HG03469 (cell line): ENCODE data around the gene LRMDA.

ENCODE experiments used
- ATAC-seq: cut with Tn5 transposase; IDR thresholded peaks from one replicate; pipeline ENCODE4 v1.9.1; 2021; ENCODE audit warnings: mild to moderate bottlenecking, moderate library complexity, moderate number of reproducible peaks; ENCODE audit not compliant: unreplicated experiment

The LRMDA gene

GRCh38 chr10:75632805-75633462 is 201.5 kb downstream of the LRMDA start:
- no peak for ATAC-seq

GRCh38 chr10:75633568-75633967 is 202.1 kb downstream of the LRMDA start:
- no peak for ATAC-seq

- ATAC-seq = no peak
Observed at GRCh38 chr10:75634947-75635346, 203.5 kb downstream of the LRMDA start.

GRCh38 chr10:75638752-75639151 is 207.3 kb downstream of the LRMDA start:
- no peak for ATAC-seq

GRCh38 chr10:75639736-75640135 is 208.3 kb downstream of the LRMDA start:
- no peak for ATAC-seq

GRCh38 chr10:75640381-75640780 is 209.0 kb downstream of the LRMDA start:
- no peak for ATAC-seq

- no peak for ATAC-seq
Observed at GRCh38 chr10:75640803-75641202, 209.4 kb downstream of the LRMDA start.

GRCh38 chr10:75643405-75643804 is 212.0 kb downstream of the LRMDA start:
- no peak for ATAC-seq

GRCh38 chr10:75643944-75644692 is 212.7 kb downstream of the LRMDA start:
- ATAC-seq = no peak

GRCh38 chr10:75645704-75646103 is 214.3 kb downstream of the LRMDA start:
- ATAC-seq = no peak

- no peak for ATAC-seq
Observed at GRCh38 chr10:75646218-75646915, 214.9 kb downstream of the LRMDA start.

GRCh38 chr10:75646916-75647315 is 215.5 kb downstream of the LRMDA start:
- ATAC-seq = no peak

- no peak for ATAC-seq
Observed at GRCh38 chr10:75647675-75648074, 216.3 kb downstream of the LRMDA start.

GRCh38 chr10:75648351-75648750 is 216.9 kb downstream of the LRMDA start:
- no peak for ATAC-seq

- no peak for ATAC-seq
Observed at GRCh38 chr10:75648854-75649253, 217.4 kb downstream of the LRMDA start.

GRCh38 chr10:75649466-75649865 is 218.0 kb downstream of the LRMDA start:
- ATAC-seq = no peak

- ATAC-seq = no peak
Observed at GRCh38 chr10:75650648-75651047, 219.2 kb downstream of the LRMDA start.

GRCh38 chr10:75651417-75651816 is 220.0 kb downstream of the LRMDA start:
- ATAC-seq = no peak

GRCh38 chr10:75652146-75652740 is 220.8 kb downstream of the LRMDA start:
- no peak for ATAC-seq

- no peak for ATAC-seq
Observed at GRCh38 chr10:75653761-75654160, 222.3 kb downstream of the LRMDA start.

- no peak for ATAC-seq
Observed at GRCh38 chr10:75654171-75654771, 222.8 kb downstream of the LRMDA start.
